ENCODE measurements around the gene PRR13.

The PRR13 gene

DNA sequence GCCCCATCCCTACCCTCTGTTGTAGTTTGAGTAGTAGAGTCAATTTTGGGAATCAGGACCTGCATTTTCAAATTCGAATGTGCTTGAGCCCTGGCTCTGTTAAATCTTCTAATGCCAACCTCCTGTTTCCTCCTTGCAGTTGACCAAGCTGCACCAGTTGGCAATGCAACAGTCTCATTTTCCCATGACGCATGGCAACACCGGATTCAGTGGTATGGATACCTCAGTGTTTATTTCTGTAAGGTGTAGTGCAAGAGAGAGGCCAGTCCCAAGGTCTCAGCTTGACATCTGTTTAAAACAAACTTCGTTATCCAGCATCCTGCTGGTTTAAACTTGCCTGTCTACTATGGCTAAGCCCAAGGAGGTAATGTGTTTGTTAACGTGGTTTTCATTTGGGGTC, 25.5 kb downstream of the PRR13 start:
- TF ChIP-seq YY1 (IDR thresholded peaks at IDR 0.05; ENCODE audit: insufficient read depth, insufficient read length) (no peak), SUZ12 (IDR thresholded peaks at IDR 0.05; ENCODE audit: extremely low read depth, insufficient read depth, insufficient read length) (no peak), ZNF274 (IDR thresholded peaks at IDR 0.05; ENCODE audit: low read depth, low read length) (no peak)
- no peaks in the 10 kb centered on the region for H3K9me3 ChIP-seq (ENCODE audit: insufficient read depth, low read length)

DNA sequence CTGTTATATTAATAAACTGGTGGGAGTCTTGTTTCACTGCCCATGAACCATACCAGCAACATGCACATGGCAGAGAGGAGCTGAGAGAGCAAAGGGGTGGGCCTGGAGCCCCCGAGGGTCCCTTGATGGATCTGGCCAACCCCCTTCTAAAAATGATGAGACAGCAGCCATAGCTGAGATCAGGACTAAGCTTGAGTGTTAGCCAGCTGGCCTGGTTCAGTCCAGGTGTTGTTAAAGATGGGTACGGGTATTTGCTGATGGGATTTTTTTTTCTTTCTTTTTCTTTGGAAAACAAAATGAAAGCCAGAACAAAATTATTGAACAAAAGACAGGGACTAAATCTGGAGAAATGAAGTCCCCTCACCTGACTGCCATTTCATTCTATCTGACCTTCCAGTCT, 26.3 kb downstream of the PRR13 start:
- H3K36me3 ChIP-seq (ENCODE audit: insufficient read depth, insufficient read length, low read length), result peaks cover 96% of the 10 kb centered on the region
- TF ChIP-seq YY1 (IDR thresholded peaks at IDR 0.05; ENCODE audit: insufficient read depth, insufficient read length) (no peak), SUZ12 (IDR thresholded peaks at IDR 0.05; ENCODE audit: extremely low read depth, insufficient read depth, insufficient read length) (no peak), ZNF274 (IDR thresholded peaks at IDR 0.05; ENCODE audit: low read depth, low read length) (no peak)
- peaks cover 9% of the 10 kb centered on the region for H3K4me1 ChIP-seq (ENCODE audit: insufficient read depth, insufficient read length)
- H3K27me3 ChIP-seq (ENCODE audit: insufficient read depth, insufficient read length), result no peaks in the 10 kb centered on the region
- no peak overlapping the region for H3K4me3 ChIP-seq (ENCODE audit: insufficient read length, low read depth)
- H3K9me3 ChIP-seq (ENCODE audit: insufficient read depth, low read length), result no peaks in the 10 kb centered on the region
- no peak for DNase-seq (ENCODE audit: low read depth, low spot score)
- H3K9ac ChIP-seq (ENCODE audit: insufficient read length, low read depth), result no peak overlapping the region

More for the DNA sequence above, 25.5 kb downstream of the PRR13 start:
- no peak overlapping the region for H3K4me3 ChIP-seq (ENCODE audit: insufficient read length, low read depth)
- no peak overlapping the region for H3K9ac ChIP-seq (ENCODE audit: insufficient read length, low read depth)
- DNase-seq (ENCODE audit: low read depth, low spot score), result no peak
- peaks cover 97% of the 10 kb centered on the region for H3K36me3 ChIP-seq (ENCODE audit: insufficient read depth, insufficient read length, low read length)
- H3K27me3 ChIP-seq (ENCODE audit: insufficient read depth, insufficient read length), result no peaks in the 10 kb centered on the region
- H3K4me1 ChIP-seq (ENCODE audit: insufficient read depth, insufficient read length), result peaks cover 7% of the 10 kb centered on the region

DNA sequence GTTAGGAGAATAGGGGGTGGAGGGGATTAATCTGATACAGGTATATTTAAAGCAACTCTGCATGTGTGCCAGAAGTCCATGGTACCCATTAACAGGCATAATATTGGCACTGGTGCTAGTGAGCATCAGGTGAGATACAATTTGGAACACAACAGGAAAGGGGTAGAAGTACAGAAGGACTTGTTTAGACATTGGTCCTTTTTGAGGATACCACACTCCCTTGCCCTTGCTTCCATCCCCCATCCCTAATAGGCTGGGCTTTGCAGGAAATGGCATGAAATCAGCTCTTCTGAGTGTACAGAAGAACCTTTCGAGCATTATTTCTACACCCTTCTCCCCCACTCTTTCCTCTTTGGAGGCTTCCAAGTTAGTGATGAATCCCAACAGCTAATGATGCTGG, 26.7 kb downstream of the PRR13 start:
- no peaks in the 10 kb centered on the region for H3K27me3 ChIP-seq (ENCODE audit: insufficient read depth, insufficient read length)
- TF ChIP-seq ZNF274 (IDR thresholded peaks at IDR 0.05; ENCODE audit: low read depth, low read length), result no peak
- H3K4me3 ChIP-seq (ENCODE audit: insufficient read length, low read depth), result no peak overlapping the region
- H3K36me3 ChIP-seq (ENCODE audit: insufficient read depth, insufficient read length, low read length), result peaks cover 94% of the 10 kb centered on the region
- H3K4me1 ChIP-seq (ENCODE audit: insufficient read depth, insufficient read length), result peaks cover 9% of the 10 kb centered on the region
- no peak for DNase-seq (ENCODE audit: low read depth, low spot score)
- H3K9me3 ChIP-seq (ENCODE audit: insufficient read depth, low read length), result no peaks in the 10 kb centered on the region
- H3K9ac ChIP-seq (ENCODE audit: insufficient read length, low read depth), result no peak overlapping the region

DNA sequence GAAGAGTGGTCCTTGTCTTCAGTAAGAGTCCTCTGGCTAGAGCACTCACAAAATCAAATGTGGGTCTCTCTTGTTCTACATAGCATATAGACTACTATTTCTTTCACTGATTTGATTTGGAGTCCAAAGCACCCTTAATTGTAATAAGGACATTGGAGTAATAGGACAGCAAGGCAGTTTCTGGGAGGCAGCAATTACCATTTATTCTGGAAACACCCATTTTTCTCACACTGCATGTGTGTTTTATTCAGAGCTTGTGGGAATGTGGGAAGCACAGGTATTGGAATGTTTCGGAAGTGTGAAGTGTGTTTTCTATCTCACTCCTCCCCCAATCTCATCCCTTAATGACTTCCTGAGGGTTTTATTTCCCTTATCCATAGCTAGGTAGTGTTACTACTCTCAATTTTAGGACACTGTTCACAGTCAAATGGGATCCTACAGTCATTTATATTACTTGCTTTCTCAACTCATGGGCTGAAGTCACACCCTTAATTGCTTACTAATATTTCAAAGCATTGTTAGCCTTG, 30.6 kb downstream of the PRR13 start:
- Histone ChIP-seq H3K36me3 (ENCODE audit: insufficient read depth, insufficient read length, low read length) (peaks cover 95% of the 10 kb centered on the region), H3K9me3 (ENCODE audit: insufficient read depth, low read length) (no peaks in the 10 kb centered on the region), H3K27me3 (ENCODE audit: insufficient read depth, insufficient read length) (no peaks in the 10 kb centered on the region), H3K9ac (ENCODE audit: insufficient read length, low read depth) (no peak overlapping the region), H3K4me1 (ENCODE audit: insufficient read depth, insufficient read length) (peaks cover 4% of the 10 kb centered on the region), H3K4me3 (ENCODE audit: insufficient read length, low read depth) (no peak overlapping the region)
- TF ChIP-seq YY1 (IDR thresholded peaks at IDR 0.05; ENCODE audit: insufficient read depth, insufficient read length) (no peak), ZNF274 (IDR thresholded peaks at IDR 0.05; ENCODE audit: low read depth, low read length) (no peak), SUZ12 (IDR thresholded peaks at IDR 0.05; ENCODE audit: extremely low read depth, insufficient read depth, insufficient read length) (no peak)
- no peak for DNase-seq (ENCODE audit: low read depth, low spot score)

GRCh38 chr12:53474077-53474476, 32.5 kb downstream of the PRR13 start:
- TF ChIP-seq SUZ12 (IDR thresholded peaks at IDR 0.05; ENCODE audit: extremely low read depth, insufficient read depth, insufficient read length) (no peak), ZNF274 (IDR thresholded peaks at IDR 0.05; ENCODE audit: low read depth, low read length) (no peak), YY1 (IDR thresholded peaks at IDR 0.05; ENCODE audit: insufficient read depth, insufficient read length) (no peak)
- Histone ChIP-seq H3K27me3 (ENCODE audit: insufficient read depth, insufficient read length) (no peaks in the 10 kb centered on the region), H3K9ac (ENCODE audit: insufficient read length, low read depth) (no peak overlapping the region), H3K4me1 (ENCODE audit: insufficient read depth, insufficient read length) (peaks cover 4% of the 10 kb centered on the region), H3K36me3 (ENCODE audit: insufficient read depth, insufficient read length, low read length) (peaks cover 93% of the 10 kb centered on the region), H3K4me3 (ENCODE audit: insufficient read length, low read depth) (no peak overlapping the region), H3K9me3 (ENCODE audit: insufficient read depth, low read length) (no peaks in the 10 kb centered on the region)
- DNase-seq (ENCODE audit: low read depth, low spot score), result no peak

- no peaks in the 10 kb centered on the region for H3K27me3 ChIP-seq (ENCODE audit: insufficient read depth, insufficient read length)
- no peak overlapping the region for H3K9ac ChIP-seq (ENCODE audit: insufficient read length, low read depth)
- H3K4me3 ChIP-seq (ENCODE audit: insufficient read length, low read depth), result no peak overlapping the region
- peaks cover 93% of the 10 kb centered on the region for H3K36me3 ChIP-seq (ENCODE audit: insufficient read depth, insufficient read length, low read length)
- H3K9me3 ChIP-seq (ENCODE audit: insufficient read depth, low read length), result no peaks in the 10 kb centered on the region
- TF ChIP-seq SUZ12 (IDR thresholded peaks at IDR 0.05; ENCODE audit: extremely low read depth, insufficient read depth, insufficient read length), result no peak
- TF ChIP-seq YY1 (IDR thresholded peaks at IDR 0.05; ENCODE audit: insufficient read depth, insufficient read length), result no peak
- no peak for TF ChIP-seq ZNF274 (IDR thresholded peaks at IDR 0.05; ENCODE audit: low read depth, low read length)
- no peak for DNase-seq (ENCODE audit: low read depth, low spot score)
- H3K4me1 ChIP-seq (ENCODE audit: insufficient read depth, insufficient read length), result peaks cover 4% of the 10 kb centered on the region
Measured at GRCh38 chr12:53474819-53475218, 33.3 kb downstream of the PRR13 start.

- Histone ChIP-seq H3K27me3 (ENCODE audit: insufficient read depth, insufficient read length) (no peaks in the 10 kb centered on the region), H3K4me3 (ENCODE audit: insufficient read length, low read depth) (no peak overlapping the region), H3K9me3 (ENCODE audit: insufficient read depth, low read length) (no peaks in the 10 kb centered on the region), H3K36me3 (ENCODE audit: insufficient read depth, insufficient read length, low read length) (peaks cover 93% of the 10 kb centered on the region), H3K4me1 (ENCODE audit: insufficient read depth, insufficient read length) (peaks cover 6% of the 10 kb centered on the region), H3K9ac (ENCODE audit: insufficient read length, low read depth) (no peak overlapping the region)
- TF ChIP-seq ZNF274 (IDR thresholded peaks at IDR 0.05; ENCODE audit: low read depth, low read length) (no peak), YY1 (IDR thresholded peaks at IDR 0.05; ENCODE audit: insufficient read depth, insufficient read length) (no peak), SUZ12 (IDR thresholded peaks at IDR 0.05; ENCODE audit: extremely low read depth, insufficient read depth, insufficient read length) (no peak)
- DNase-seq (ENCODE audit: low read depth, low spot score), result no peak
Measured at GRCh38 chr12:53476769-53477209, 35.3 kb downstream of the PRR13 start.
